Kidney (tissue), 14 donors: ENCODE data around the gene TLDC2. TPM values are rescaled to one million over a fixed set of nuclear protein-coding genes. Genes with fewer than 3 reads are reported as not detected.

Source experiments
- DNase-seq, 5 donors: peaks; one replicate each; pipeline ENCODE4 v3.0.0-alpha.2; 2013 to 2020
- FAIRE-seq: peaks from 2 replicates; lab custom pipeline; 2012; peaks lifted over from hg19 to GRCh38; lab: Jason Lieb, UNC
- H3K27ac ChIP-seq, 2 donors: one replicate each; pipeline ENCODE4 v1.7.0; 2013; ENCODE audit warnings: low read depth in 2 of 2, low read length in 2 of 2, inconsistent platforms in 1 of 2
- H3K27me3 ChIP-seq: one replicate; pipeline ENCODE4 v1.7.1; 2013; ENCODE audit warnings: low read length, inconsistent platforms; ENCODE audit not compliant: control insufficient read depth, insufficient read depth
- H3K36me3 ChIP-seq, 3 donors: one replicate each; pipeline versions ENCODE4 v1.7.0 to v1.7.1; 2013; ENCODE audit warnings: low read length in 3 of 3, control low read depth in 1 of 3, inconsistent platforms in 1 of 3; ENCODE audit not compliant: insufficient read depth in 3 of 3, control insufficient read depth in 2 of 3
- H3K4me1 ChIP-seq, 3 donors: one replicate each; pipeline versions ENCODE4 v1.7.0 to v1.7.1; 2013; ENCODE audit warnings: low read length in 3 of 3, inconsistent platforms in 1 of 3, low read depth in 1 of 3; ENCODE audit not compliant: control insufficient read depth in 2 of 3, insufficient read depth in 2 of 3
- H3K4me3 ChIP-seq, 3 donors: one replicate each; pipeline versions ENCODE4 v1.7.0 to v1.8.1; 2013; ENCODE audit warnings: low read length in 3 of 3, control low read depth in 1 of 3, inconsistent platforms in 1 of 3
- H3K9ac ChIP-seq, 3 donors: one replicate each; pipeline versions ENCODE4 v1.7.0 to v1.7.1; 2013; ENCODE audit warnings: low read length in 3 of 3, control low read depth in 1 of 3, inconsistent platforms in 1 of 3
- H3K9me3 ChIP-seq, 3 donors: one replicate each; pipeline versions ENCODE4 v1.7.0 to v1.7.1; 2013; ENCODE audit warnings: low read length in 3 of 3, control low read depth in 1 of 3, inconsistent platforms in 1 of 3; ENCODE audit not compliant: control insufficient read depth in 2 of 3, insufficient read depth in 1 of 3
- CTCF ChIP-seq: IDR thresholded peaks from 3 replicates; pipeline ENCODE4 v1.5.1; 2012; ENCODE audit warnings: mild to moderate bottlenecking, moderate library complexity, borderline replicate concordance; ENCODE audit not compliant: insufficient read depth; ENCODE audit errors: extremely low read depth
- intact Hi-C: fragments of 100-400 bp; cut with DNase I; formaldehyde crosslinking; loops from one replicate; pipeline ENCODE4 v1.11.1; 2022
- polyA plus RNA-seq: library from polyadenylated mRNA; stranded (reverse); fragments of 350-450 nt; fragmentation: Illumina TruSeq; extraction: RNeasy Lipid Tissue Mini Kit (QIAGEN cat#74804); gene quantifications from one replicate; pipeline ENCODE4 v1.2.3, GENCODE V29; 2014; ENCODE audit warnings: low read depth, low replicate concordance; ENCODE audit not compliant: insufficient read depth
- total RNA-seq: library from RNA; stranded (reverse); fragmentation: NEBNext Ultra II Directional; extraction: Animal tissue kit (Norgen Biotek cat#: 25700); gene quantifications from one replicate; pipeline ENCODE4 v1.2.1, GENCODE V29; 2021
- donor health status: control.
- donor health status: control.
- donor health status: control.
- donor health status: control.
- donor health status: control.
- donor health status: DM: yes; HTN: yes; CAD: no.
- donor health status: Normal renal cell carcinoma (clear cell type).

Gene TLDC2
- total and polyA plus RNA-seq, 2 donors from 2014 or later: 2.3 to 8.5 TPM

GRCh38 chr20:36924167-36925045 lies 48.5 kb downstream of the TLDC2 start:
- TF ChIP-seq CTCF: no peak
- no peak overlapping the region for H3K27ac ChIP-seq
- H3K36me3 ChIP-seq: no peaks in the 10 kb centered on the region
- no peak overlapping the region for H3K9ac ChIP-seq
- FAIRE-seq (no peak), DNase-seq (no peak)
- intact Hi-C loops: no loop called here
- no peak overlapping the region for H3K4me3 ChIP-seq
- H3K9me3 ChIP-seq: no peaks in the 10 kb centered on the region
- no peaks in the 10 kb centered on the region for H3K27me3 ChIP-seq
- H3K4me1 ChIP-seq: no peaks in the 10 kb centered on the region

GRCh38 chr20:36925234-36925633 lies 49.3 kb downstream of the TLDC2 start:
- no peak overlapping the region for H3K4me3 ChIP-seq
- TF ChIP-seq CTCF: no peak
- FAIRE-seq (no peak), DNase-seq (no peak)
- no peaks in the 10 kb centered on the region for H3K9me3 ChIP-seq
- H3K27ac ChIP-seq: no peak overlapping the region
- H3K9ac ChIP-seq: no peak overlapping the region
- intact Hi-C loops: no loop called here
- no peaks in the 10 kb centered on the region for H3K36me3 ChIP-seq
- no peaks in the 10 kb centered on the region for H3K27me3 ChIP-seq
- H3K4me1 ChIP-seq: no peaks in the 10 kb centered on the region

- intact Hi-C loops: no loop called here
- DNase-seq (no peak), FAIRE-seq (no peak)
- no peaks in the 10 kb centered on the region for H3K36me3 ChIP-seq
- no peak overlapping the region for H3K27ac ChIP-seq
- no peak overlapping the region for H3K4me3 ChIP-seq
- no peak for TF ChIP-seq CTCF
- H3K4me1 ChIP-seq: no peaks in the 10 kb centered on the region
- H3K9ac ChIP-seq: no peak overlapping the region
- no peaks in the 10 kb centered on the region for H3K9me3 ChIP-seq
- no peaks in the 10 kb centered on the region for H3K27me3 ChIP-seq
These were observed 50.8 kb downstream of the TLDC2 start for GRCh38 chr20:36926653-36927200.
